C4-2B (cell line): Measurements from ENCODE around the gene FAAH.

Experiments
- CTCF ChIP-seq: fragments of 450-650 bp; conservative IDR thresholded peaks from 2 replicates; pipeline ENCODE4 v1.5.1; 2017; ENCODE audit warnings: mild to moderate bottlenecking
- ZFX ChIP-seq: fragments of 450-650 bp; IDR thresholded peaks from 2 replicates; pipeline ENCODE4 v1.6.1; 2017

- no peak for TF ChIP-seq CTCF
- no peak for TF ChIP-seq ZFX
Observed at GRCh38 chr1:46405724-46406123, 11.6 kb downstream of the FAAH start.
